Heart left ventricle (tissue), 13 donors: Measurements from ENCODE around the gene RAX2.

Experiments
- CTCF ChIP-seq, 12 donors: fragments of 200-600 bp; sonication (generic) in 4 of 12; IDR thresholded peaks; one replicate each; pipeline versions ENCODE4 v1.5.0 to v1.8.0; 2018 to 2022; ENCODE audit warnings: antibody characterized with exemption in 12 of 12, mild to moderate bottlenecking in 5 of 12
- POLR2A ChIP-seq, 2 donors: fragments of 450-650 bp; IDR thresholded peaks; one replicate each; pipeline ENCODE4 v1.6.1; 2017; ENCODE audit warnings: antibody characterized with exemption in 2 of 2, mild to moderate bottlenecking in 2 of 2, moderate library complexity in 2 of 2
- donor health status: ischemic (EF 13 %, LVEDD 7.1; RV severe dilation, severe dysfunction).
- donor health status: DM: no; HTN: yes; CAD: no.
- donor health status: DM: no; HTN: no; CAD: no.
- donor health status: ischemic (EF 25% LVEDD 6.9; RV normal size, moderate dysfunction).
- donor health status: ischemic (EF 25% LVEDD 5.7; RV mildly dilated, moderate dysfunction).
- donor health status: ischemic (EF 35%, LVEDD 5.7; RV mildly dilated, moderate dysfunction).
- donor health status: nonischemic (EF 11% LVEDD 7.7; RV severe dilation, severe dysfunction).
- donor health status: DM: yes; HTN: yes; CAD: no.
- donor health status: PGD.
- donor health status: ischemic (EF 29% LVEDD 5.4; RV normal size, mild dysfunction).
- donor health status: nonischemic (EF 23%, LVEDD 6.1; RV moderate dilation, normal function).

GRCh38 chr19:3734310-3734600 is 37.8 kb downstream of the RAX2 start:
- TF ChIP-seq POLR2A (IDR thresholded peaks at IDR 0.05), result no peak
- no peak for TF ChIP-seq CTCF (IDR thresholded peaks at IDR 0.05)
